SK-N-MC (cell line): ENCODE measurements around the gene LY6G6C.

ENCODE experiments used
- DNase-seq: peaks from one replicate; pipeline ENCODE4 v3.0.0-alpha.2; 2011; ENCODE audit warnings: low read depth, low spot score
- H3K27ac ChIP-seq: fragments of 200-600 bp; sonication (generic); 2 replicates; pipeline ENCODE4 v1.5.1; 2016; ENCODE audit warnings: mixed run types
- H3K36me3 ChIP-seq: fragments of 200-600 bp; sonication (generic); 2 replicates; pipeline ENCODE4 v1.6.1; 2017; ENCODE audit warnings: antibody characterized with exemption, low read length, mixed read lengths; ENCODE audit not compliant: insufficient read depth
- H3K4me3 ChIP-seq: fragments of 200-600 bp; sonication (generic); 2 replicates; pipeline ENCODE4 v1.5.1; 2016
- H3K9ac ChIP-seq: fragments of 200-600 bp; sonication (generic); 2 replicates; pipeline ENCODE4 v1.8.0; 2017; ENCODE audit warnings: mixed run types, mixed read lengths; ENCODE audit not compliant: insufficient read length
- H3K9me3 ChIP-seq: fragments of 200-600 bp; sonication (generic); 2 replicates; pipeline ENCODE4 v1.6.1; 2017; ENCODE audit warnings: low read depth, mild to moderate bottlenecking, antibody characterized with exemption, low read length, moderate library complexity, mixed read lengths
- EZH2 ChIP-seq: fragments of 200-600 bp; sonication (generic); IDR thresholded peaks from one replicate; pipeline ENCODE4 v1.6.1; 2017; ENCODE audit warnings: antibody characterized with exemption
- FOXP2 ChIP-seq: optimal IDR thresholded peaks from 2 replicates; pipeline ENCODE3; 2011; ENCODE audit warnings: mild to moderate bottlenecking, moderate library complexity; ENCODE audit not compliant: insufficient read depth; ENCODE audit errors: extremely low read length, control extremely low read depth
- POLR2AphosphoS5 ChIP-seq: IDR thresholded peaks from 2 replicates; pipeline ENCODE4 v1.6.1; 2012; ENCODE audit warnings: mild to moderate bottlenecking, low read depth, low read length, borderline replicate concordance

LY6G6C gene

DNA sequence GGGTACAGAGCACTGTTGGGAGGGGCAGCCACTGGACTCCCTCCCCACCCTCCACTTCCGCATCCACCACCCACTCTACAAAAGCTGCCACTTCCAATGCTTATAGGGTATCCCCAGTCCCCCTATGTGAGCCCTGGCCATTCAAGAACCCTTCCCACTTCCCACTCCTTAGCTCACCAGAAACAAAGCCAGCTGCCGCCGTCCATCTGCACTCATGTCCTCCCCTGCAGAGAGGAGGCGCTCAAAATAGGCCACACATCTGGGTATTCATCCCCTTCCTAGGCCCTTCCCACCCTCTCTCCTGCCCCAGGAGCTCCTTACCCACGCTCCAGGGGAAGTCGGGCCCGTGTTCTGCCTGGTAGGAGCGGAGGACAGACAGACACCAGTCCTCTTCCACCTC is 34.2 kb downstream of the LY6G6C start:
- no peak overlapping the region for H3K4me3 ChIP-seq
- TF ChIP-seq POLR2AphosphoS5 (no peak), FOXP2 (no peak), EZH2 (no peak)
- H3K27ac ChIP-seq = no peak overlapping the region
- no peak for DNase-seq
- no peaks in the 10 kb centered on the region for H3K9me3 ChIP-seq
- H3K9ac ChIP-seq = no peak overlapping the region
- H3K36me3 ChIP-seq = peaks cover 19% of the 10 kb centered on the region; the same call in 1 of the 2 replicates

DNA sequence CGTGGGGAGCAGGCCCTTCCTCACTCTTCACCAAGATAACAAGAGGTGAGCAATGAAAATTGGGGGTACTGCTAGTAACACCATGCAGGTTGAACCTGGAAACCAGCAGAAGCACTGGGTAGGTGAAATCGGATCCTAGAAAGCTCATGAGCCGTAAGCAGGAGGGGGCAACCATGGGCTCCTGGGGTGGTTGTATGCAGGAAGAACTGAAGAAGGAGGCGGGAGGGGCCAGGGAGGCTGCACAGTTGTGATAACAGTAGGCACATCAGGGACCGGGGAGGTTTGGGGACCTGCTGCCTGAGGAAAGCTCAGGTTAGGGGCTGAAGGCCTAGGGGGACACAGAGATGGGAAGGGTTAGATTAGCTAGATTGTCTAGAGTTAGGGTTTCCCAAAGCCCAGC is 35.1 kb downstream of the LY6G6C start:
- TF ChIP-seq EZH2 (no peak), POLR2AphosphoS5 (no peak), FOXP2 (no peak)

DNA sequence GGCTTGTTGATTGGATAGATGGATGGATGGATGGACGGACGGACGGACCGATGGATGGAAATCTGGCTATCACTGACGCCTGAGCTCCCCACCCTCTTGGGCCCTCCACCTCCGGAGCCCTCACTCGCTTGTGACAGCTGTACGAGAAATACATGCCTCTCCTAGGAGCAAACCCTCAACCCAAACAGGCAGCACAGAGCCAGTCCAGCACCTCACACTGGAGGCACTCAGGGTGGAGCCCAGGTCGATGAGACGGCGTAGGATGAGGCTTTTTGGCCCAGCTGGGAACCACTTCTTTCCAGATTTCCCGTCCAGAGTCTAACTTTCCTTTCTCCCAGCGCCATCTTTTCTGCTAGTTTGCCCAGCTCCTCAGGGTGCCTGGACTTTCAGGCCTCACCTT is 38.0 kb downstream of the LY6G6C start:
- no peak for DNase-seq
- Histone ChIP-seq H3K9ac (no peak overlapping the region), H3K4me3 (no peak overlapping the region), H3K36me3 (peaks cover 9% of the 10 kb centered on the region; the same call in 1 of the 2 replicates), H3K9me3 (no peaks in the 10 kb centered on the region), H3K27ac (no peak overlapping the region)
- TF ChIP-seq EZH2 = no peak
- no peak for TF ChIP-seq FOXP2
- no peak for TF ChIP-seq POLR2AphosphoS5

More for the DNA sequence above, 35.1 kb downstream of the LY6G6C start:
- Histone ChIP-seq H3K9ac (no peak overlapping the region), H3K4me3 (no peak overlapping the region), H3K36me3 (peaks cover 19% of the 10 kb centered on the region; the same call in 1 of the 2 replicates), H3K27ac (no peak overlapping the region), H3K9me3 (no peaks in the 10 kb centered on the region)
- DNase-seq = no peak

DNA sequence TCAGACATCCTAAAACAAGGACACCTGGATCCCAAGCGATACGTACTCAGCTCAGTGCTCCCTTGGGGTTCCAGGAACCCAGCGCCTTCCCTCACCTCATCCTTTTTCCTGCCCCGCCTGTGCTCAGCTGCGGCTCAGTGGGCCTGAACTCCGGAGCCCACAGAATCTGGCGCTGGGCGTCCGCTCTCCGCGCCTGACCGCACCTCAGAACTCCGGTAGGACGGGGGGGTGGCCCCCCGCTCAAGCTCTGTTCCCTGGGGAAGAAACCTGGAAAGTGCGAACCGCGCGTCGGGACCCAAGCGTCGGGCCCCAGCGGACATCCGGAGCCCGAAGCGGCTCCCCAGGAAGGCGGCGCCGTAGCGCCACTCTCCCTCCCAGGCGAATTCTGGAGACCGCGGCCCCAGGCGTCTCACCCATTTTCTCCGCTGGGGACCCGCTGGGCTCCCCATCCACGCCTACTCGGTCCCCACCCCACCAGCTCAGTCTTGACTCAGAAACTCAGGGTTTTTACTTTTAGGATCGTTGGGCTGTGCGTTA is 40.3 kb downstream of the LY6G6C start:
- DNase-seq = no peak
- H3K27ac ChIP-seq = no peak overlapping the region
- TF ChIP-seq EZH2 (no peak), POLR2AphosphoS5 (peak; percentile 26; the same call in 1 of the 2 replicates)

DNA sequence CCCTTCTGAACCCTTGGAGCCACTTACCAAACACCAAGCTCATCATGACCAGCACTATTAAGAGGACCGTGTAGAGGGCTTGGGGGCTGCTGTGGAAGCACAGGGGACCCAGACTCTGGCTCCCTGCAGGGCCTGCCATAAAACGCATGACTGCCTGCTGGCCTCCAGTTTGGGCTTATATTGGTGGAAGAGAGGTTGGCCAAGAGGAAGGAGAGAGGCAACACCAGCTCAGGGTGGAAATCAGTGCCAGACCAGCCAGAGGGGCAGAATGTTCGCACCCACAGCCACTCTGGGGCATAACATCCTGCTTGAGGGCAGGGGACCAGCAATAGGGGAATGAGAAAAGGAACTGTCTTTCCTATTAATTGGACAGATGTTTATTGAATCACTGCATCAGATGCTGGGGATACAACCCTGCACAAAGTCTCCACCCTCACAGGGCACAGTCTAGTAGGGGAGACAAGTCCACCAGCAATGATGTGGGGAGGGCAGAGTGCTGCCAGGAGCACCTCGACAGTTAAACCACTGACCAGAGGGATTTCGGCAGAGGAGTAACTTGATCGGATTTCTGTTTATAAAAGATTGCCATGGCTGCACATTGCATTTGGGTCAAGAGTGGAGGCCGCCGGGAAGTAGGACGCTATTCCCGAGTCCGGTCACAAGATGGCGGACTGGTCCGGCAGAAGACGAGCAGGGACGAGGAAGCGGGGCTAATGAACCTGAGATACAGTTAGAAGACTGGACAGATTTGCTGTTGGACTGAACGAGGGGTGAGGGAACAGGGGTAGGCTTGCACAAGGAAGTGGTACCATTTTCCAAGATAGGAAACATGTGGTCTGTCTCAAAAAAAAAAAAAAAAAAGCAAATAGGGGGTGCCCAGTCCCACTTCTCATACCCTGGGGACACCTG is 41.1 kb downstream of the LY6G6C start, which contains the start of gene LY6G5C:
LY6G5C (minus strand) TSS at position 842 of the 909 bp plus-strand sequence; CDS start at position 148, 694 bp downstream.
- no peak within 1 kb of the TSS for H3K27ac ChIP-seq
- H3K36me3 ChIP-seq = no peaks in the 10 kb centered on the region
- H3K4me3 ChIP-seq = peak within 1 kb of the TSS; percentile 76
- DNase-seq = peak; percentile 18
- no peaks in the 10 kb centered on the region for H3K9me3 ChIP-seq
- TF ChIP-seq FOXP2 = no peak
- no peak for TF ChIP-seq POLR2AphosphoS5
- no peak for TF ChIP-seq EZH2
- H3K9ac ChIP-seq = peak within 1 kb of the TSS; percentile 50

More for the DNA sequence above, 40.3 kb downstream of the LY6G6C start:
- Histone ChIP-seq H3K4me3 (peak overlapping the region; percentile 76), H3K36me3 (no peaks in the 10 kb centered on the region), H3K9me3 (no peaks in the 10 kb centered on the region), H3K9ac (peak overlapping the region; percentile 50)

DNA sequence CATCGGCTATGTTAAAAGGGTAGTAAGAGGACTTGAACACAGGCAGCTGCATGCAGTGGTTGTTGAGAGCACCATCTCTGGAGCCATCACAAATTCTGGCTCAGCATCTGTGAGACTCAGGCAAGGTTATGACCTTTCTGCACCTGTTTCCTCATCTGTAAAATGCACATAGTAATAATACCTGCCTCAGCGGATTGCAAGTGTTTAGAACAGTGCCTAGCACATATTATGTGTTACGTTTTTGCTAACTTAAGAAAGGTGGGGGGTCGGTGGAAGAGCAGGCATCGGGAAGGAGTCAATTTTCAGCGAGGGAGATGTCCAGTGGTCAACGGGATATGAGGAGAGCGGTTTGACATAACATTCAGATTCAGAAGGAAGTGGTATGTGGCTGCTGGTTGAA is 43.6 kb downstream of the LY6G6C start:
- no peak for TF ChIP-seq FOXP2
- no peak for TF ChIP-seq POLR2AphosphoS5
- TF ChIP-seq EZH2 = no peak
- Histone ChIP-seq H3K36me3 (no peaks in the 10 kb centered on the region; the same call in 1 of the 2 replicates), H3K27ac (no peak overlapping the region), H3K4me3 (no peak overlapping the region), H3K9ac (no peak overlapping the region), H3K9me3 (no peaks in the 10 kb centered on the region)
- DNase-seq = no peak

DNA sequence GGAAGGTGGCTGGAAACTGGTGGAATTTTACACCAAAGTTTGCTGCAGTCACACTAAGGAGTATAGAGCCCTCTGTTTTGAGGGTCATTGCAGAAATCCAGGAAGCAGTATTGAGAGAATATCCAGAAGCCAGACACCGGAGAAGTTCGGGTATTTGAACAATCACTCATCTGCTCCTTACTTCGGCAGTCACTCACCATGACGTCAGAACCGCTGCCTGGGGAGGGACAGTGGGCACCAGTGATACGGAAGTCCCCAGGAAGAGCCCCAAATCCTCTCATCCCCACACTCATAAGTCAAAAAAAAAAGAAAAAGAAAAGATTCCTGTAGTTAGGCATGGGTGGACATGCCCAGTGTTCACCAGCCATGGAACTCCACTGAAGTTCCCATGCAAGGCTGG is 44.6 kb downstream of the LY6G6C start:
- H3K36me3 ChIP-seq = peaks cover 7% of the 10 kb centered on the region; the same call in 1 of the 2 replicates
- H3K9ac ChIP-seq = no peak overlapping the region
- H3K9me3 ChIP-seq = no peaks in the 10 kb centered on the region
- TF ChIP-seq POLR2AphosphoS5 (no peak), FOXP2 (no peak), EZH2 (no peak)
- no peak overlapping the region for H3K27ac ChIP-seq
- H3K4me3 ChIP-seq = no peak overlapping the region
- DNase-seq = no peak

DNA sequence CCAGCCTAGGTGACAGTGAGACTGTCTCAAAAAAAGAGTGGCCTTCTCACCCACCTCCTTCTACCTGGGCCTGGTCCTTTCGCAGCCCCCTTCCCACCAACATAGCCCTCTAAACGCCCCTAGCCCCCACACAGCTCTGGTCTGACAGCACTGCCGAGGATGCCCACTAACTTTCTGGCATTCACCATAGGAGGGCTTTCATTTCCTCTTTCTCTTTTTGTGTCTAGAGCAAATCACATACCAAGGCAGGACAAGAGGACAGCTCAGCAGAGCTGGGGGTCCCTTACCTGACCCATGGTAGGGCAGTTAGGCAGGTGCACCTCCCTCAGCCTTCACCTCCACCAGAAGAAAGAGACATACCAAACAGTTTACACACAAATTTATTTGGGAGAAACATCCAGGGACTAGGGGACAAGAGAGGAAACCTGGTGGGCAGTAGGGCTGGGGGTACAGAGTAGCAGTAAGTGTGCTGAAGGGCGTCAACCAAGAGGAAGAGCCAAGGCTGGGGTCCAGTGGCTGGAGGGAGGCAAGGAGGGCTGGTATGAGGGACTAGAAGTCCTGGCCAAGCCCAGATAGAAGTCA is 45.1 kb downstream of the LY6G6C start:
- H3K9ac ChIP-seq = no peak overlapping the region
- H3K4me3 ChIP-seq = no peak overlapping the region
- H3K36me3 ChIP-seq = peaks cover 12% of the 10 kb centered on the region; the same call in 1 of the 2 replicates
- no peak overlapping the region for H3K27ac ChIP-seq
- no peaks in the 10 kb centered on the region for H3K9me3 ChIP-seq
- TF ChIP-seq POLR2AphosphoS5 (no peak), EZH2 (no peak), FOXP2 (no peak)
- DNase-seq = no peak
